GM19455 (cell line): ENCODE measurements around the gene TEAD1.
A peak's percentile ranks its signal among the peaks of the same experiment; 100 is the strongest.

Experiments
- ATAC-seq: cut with Tn5 transposase; IDR thresholded peaks from one replicate; pipeline ENCODE4 v1.9.1; 2021; ENCODE audit not compliant: unreplicated experiment

The TEAD1 gene

DNA sequence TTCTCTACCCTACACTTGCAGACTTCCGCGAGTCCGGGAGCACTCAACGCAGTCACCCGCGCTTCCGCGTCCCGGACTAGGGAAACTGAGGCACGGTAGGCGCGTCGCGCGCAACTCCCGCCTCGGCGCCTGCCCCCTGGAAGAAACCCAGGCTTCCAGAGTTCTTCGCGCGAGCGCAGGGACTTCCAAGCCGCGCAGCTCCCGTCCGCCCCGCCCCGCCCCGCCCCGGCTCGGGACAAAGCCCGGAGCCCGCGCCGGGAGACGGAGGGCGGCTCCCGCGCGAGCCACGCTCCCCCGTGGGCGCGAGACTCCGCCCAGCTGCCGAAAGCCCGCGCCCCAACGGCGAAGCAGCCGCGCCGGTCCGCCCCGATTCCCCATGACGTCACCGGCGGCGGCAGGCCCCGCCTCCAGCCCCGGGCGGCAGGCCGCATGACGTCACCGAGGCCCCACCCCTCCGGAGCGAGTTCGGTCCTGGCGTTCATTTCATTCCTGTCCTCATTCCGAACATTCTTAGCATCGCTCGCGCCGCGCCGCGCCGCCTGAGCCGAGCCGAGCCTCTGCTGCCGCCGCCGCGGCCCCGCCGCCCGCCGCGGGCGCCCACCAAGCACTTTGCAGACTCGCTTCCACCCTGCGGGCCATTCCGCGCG is at the start of gene TEAD1:
Gene TEAD1, plus strand, starts transcription at position 498 of the 647 bp plus-strand sequence.
- peak; percentile 91 for ATAC-seq

GRCh38 chr11:12624595-12624994 is 49.6 kb upstream of the TEAD1 start:
- ATAC-seq = no peak

DNA sequence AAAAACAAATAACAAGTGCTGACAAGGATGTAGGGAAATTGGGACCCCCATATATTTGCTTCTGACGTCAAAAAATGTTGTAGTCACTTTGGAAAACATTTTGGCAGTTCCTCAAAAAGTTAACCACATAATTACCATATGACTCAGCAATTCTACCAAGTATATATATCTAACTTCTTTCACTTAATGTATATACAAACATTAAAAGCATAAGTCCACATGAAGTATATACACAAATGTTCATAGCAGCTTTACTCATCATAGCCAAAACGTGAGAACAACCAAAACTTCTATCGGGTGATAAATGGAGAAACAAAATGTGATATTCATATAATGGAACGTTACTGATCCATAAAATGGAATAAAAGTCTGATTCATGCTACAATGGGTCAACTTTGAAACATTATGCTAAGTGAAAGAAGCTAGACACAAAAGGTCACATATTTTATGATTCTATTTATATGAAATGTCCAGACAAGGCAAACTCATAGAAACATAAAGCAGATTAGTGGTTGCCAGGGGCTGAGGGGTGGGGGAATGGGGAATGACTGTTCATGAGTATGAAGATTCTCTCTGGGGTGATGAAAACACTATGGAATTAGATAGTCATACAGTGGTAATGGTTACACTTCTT is 48.7 kb upstream of the TEAD1 start:
- no peak for ATAC-seq

DNA sequence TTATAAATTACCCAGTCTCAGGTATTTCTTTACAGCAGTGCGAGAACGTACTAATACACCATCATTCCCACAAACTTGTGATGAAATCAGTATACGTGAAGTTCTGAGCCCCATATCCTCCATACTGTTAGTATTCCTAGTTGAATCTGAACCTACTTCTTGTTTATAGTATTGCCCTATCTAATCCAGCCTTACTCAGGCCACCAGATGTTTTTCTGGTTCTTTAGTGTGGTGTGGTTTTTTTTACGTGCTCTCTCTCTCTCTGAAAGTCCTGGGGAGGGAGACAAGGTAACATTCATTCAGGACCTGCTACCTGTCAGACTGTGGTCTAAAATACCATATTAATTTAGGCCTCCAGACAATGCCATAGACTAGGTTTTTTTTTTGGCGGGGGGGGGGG is 47.6 kb upstream of the TEAD1 start:
- no peak for ATAC-seq

- ATAC-seq = no peak
Measured at GRCh38 chr11:12628314-12628713, 45.9 kb upstream of the TEAD1 start.

GRCh38 chr11:12629601-12630313 is 44.5 kb upstream of the TEAD1 start:
- ATAC-seq = no peak

GRCh38 chr11:12631651-12632050 is 42.6 kb upstream of the TEAD1 start:
- ATAC-seq = no peak

DNA sequence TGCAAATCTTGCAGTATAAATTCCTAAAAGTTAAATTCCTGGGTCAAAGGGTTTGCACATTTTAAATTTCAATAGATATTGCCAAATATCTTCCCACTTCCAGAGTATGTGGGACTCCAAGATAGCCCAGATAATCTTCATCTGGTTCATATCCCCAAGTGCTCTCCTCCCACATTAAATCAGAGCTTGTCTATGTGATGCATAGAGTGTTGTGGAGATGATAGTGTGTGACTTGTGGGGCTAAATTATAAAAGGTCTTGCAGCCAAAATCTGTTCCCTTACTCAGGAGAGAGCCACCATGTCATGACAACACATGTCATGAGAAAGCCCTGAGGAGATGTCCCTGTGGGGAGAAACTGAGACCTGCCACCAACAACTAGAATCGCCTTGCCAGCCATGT is 39.9 kb upstream of the TEAD1 start:
- no peak for ATAC-seq

GRCh38 chr11:12636871-12637410 is 37.3 kb upstream of the TEAD1 start:
- ATAC-seq = no peak

DNA sequence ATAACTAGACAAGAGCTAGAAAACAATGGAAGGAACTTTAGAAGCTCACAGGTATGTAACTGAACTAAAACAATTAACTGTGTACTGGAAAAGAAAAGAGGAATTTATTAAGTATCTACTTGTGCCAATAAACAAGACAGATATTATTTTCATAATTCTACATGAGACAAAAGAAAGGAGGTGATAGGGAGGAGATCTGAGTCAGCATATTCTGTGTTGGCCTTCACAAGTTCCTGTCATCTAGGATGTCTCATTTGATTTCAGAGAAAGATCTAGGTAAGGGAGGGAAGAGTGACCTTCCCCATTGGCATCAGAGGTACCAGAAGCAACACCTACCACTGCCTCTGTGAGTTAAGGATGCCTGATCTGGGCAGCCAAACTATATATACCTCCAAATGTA is 34.8 kb upstream of the TEAD1 start:
- ATAC-seq = no peak

DNA sequence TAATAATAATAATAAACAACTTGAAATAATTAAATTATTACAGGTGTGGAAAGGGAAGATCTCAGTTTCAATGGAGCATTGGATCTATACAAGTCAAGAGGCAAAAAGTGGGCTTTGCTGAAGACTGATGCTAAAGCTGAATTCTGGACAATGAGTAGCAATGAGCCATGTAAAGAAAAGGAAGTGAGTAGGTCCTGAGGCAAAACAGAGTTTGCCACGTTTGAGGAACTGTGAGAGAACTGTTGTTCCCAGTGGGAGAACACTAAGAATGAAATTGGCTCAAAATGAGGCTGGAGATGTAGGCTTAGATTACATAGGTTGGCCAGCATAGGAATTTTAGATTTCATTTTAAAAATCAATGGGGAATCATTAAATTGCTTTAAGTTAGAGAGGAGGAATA is 33.9 kb upstream of the TEAD1 start:
- ATAC-seq = no peak

GRCh38 chr11:12640926-12641849 is 33.0 kb upstream of the TEAD1 start:
- ATAC-seq = no peak

- ATAC-seq = no peak
Measured at GRCh38 chr11:12642040-12642439, 32.2 kb upstream of the TEAD1 start.

GRCh38 chr11:12642806-12643428 is 31.3 kb upstream of the TEAD1 start:
- ATAC-seq = no peak

GRCh38 chr11:12646478-12646877 is 27.7 kb upstream of the TEAD1 start:
- no peak for ATAC-seq

- no peak for ATAC-seq
Measured at GRCh38 chr11:12653729-12654128, 20.5 kb upstream of the TEAD1 start.

DNA sequence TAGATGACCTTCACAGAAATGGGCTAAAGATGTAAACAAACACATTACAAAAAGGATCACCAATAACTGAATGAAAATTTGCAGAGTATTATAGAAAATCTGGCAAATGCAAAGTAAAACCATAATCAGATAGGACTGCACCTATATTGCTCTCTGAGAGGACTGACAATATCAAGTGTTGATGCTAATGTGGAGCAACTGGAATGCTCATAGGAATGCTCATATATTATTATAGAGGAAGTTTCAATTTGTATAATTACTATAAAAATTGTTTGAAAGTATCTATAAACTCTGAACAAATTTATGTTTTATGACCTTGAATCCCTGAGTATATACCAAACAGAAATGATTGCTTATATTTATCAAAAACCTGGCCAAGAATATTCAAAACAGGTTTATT is 18.4 kb upstream of the TEAD1 start:
- ATAC-seq = no peak

DNA sequence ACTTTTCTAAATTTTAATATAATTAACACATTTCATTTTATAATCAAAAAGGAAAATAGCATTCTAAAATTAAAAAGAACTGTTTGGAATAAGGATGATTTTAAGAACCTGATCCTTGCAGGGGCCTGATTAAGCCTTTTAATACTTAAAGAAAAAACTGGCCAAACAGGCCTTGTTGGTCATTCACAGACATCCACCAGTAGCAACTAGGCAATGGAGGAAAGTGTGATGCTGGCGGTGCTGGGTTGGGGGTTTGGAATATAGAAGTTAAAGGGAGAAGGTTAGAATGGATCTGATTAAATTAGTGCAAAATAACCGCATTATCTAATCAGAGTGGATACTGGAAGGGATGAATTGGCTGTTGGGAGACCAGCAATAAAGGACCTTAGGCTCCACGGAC is 16.9 kb upstream of the TEAD1 start:
- ATAC-seq = no peak

DNA sequence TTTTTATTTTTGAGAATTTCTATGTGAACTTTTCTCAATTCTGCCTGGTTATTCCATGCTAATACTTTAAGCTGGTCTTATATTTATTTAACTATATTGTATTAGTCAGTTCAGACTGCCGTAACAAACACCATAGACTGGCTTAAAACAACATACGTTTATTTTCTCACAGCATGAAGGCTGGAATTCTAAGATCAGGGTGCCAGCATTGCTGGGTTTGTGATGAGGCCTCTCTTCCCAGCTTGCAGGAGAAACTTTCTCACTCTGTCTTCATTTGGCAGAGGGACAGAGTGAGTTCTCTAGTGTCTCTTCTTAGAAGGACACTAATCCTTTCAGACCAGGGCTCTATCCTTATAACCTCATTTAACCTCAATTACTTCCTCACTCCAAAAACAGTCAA is 16.2 kb upstream of the TEAD1 start:
- no peak for ATAC-seq

DNA sequence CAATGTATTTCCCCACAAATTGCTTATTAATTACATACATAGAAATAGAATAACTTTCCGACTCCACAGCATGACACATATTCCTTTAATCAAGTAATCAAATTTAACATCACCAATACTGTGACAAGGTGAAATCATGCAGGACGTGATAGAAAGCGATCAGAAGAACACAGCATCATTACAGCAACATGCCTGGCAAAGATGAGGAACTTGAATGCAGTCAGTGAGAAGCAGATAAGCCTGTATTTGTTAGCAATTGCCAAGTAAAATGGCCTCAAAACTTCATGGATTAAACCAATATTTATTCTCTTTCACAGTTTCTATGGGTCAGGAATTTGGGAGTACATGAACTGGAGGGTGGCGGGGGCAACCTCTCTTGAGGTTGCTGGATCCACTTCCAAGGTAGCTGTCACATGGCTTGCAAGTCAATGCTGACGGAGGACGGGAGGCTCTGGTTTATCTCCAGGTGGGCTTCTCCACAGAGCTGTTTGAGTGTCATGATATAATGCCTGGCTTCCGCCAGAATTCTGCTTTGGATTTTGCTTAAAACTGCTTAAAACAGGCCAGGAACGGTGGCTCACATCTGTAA is 12.0 kb upstream of the TEAD1 start:
- no peak for ATAC-seq
